H9 (cell line): Measurements from ENCODE around the gene EPB41. TPM values are rescaled to one million over a fixed set of nuclear protein-coding genes. Genes with fewer than 3 reads are reported as not detected.

ENCODE experiments used
- DNase-seq: peaks from one replicate; pipeline ENCODE4 v3.0.0-alpha.2; 2017
- H2AFZ ChIP-seq: one replicate; pipeline ENCODE4 v1.6.1; 2013; ENCODE audit warnings: mild to moderate bottlenecking, low read length, control low read depth, moderate library complexity
- H2AK5ac ChIP-seq: 2 replicates; pipeline ENCODE4 v1.6.1; 2013; ENCODE audit warnings: low read length, control low read depth, mixed read lengths; ENCODE audit not compliant: insufficient read length
- H2BK120ac ChIP-seq: one replicate; pipeline ENCODE4 v1.6.1; 2013; ENCODE audit warnings: low read depth, mild to moderate bottlenecking, low read length, control low read depth, inconsistent platforms; ENCODE audit not compliant: poor library complexity, severe bottlenecking
- H2BK12ac ChIP-seq: 2 replicates; pipeline ENCODE4 v1.6.1; 2013; ENCODE audit warnings: low read length, control low read depth, mixed read lengths, low read depth; ENCODE audit not compliant: insufficient read length
- H2BK15ac ChIP-seq: 2 replicates; pipeline ENCODE4 v1.6.1; 2013; ENCODE audit warnings: low read depth, low read length, control low read depth
- H2BK20ac ChIP-seq: one replicate; pipeline ENCODE4 v1.6.1; 2013; ENCODE audit warnings: low read depth, mild to moderate bottlenecking, low read length, control low read depth, inconsistent platforms; ENCODE audit not compliant: poor library complexity, severe bottlenecking
- H2BK5ac ChIP-seq: 2 replicates; pipeline ENCODE4 v1.6.1; 2013; ENCODE audit warnings: low read length, control low read depth, mixed read lengths; ENCODE audit not compliant: insufficient read length
- H3K14ac ChIP-seq: 2 replicates; pipeline ENCODE4 v1.6.1; 2013; ENCODE audit warnings: low read length, control low read depth; ENCODE audit not compliant: insufficient read depth
- H3K18ac ChIP-seq: 2 replicates; pipeline ENCODE4 v1.6.1; 2013; ENCODE audit warnings: low read depth, mild to moderate bottlenecking, mixed read lengths, low read length, control low read depth; ENCODE audit not compliant: insufficient read length
- H3K23ac ChIP-seq: 2 replicates; pipeline ENCODE4 v1.6.1; 2013; ENCODE audit warnings: low read length, control low read depth, mixed read lengths, low read depth; ENCODE audit not compliant: insufficient read length
- H3K23me2 ChIP-seq: 2 replicates; pipeline ENCODE4 v1.6.1; 2013; ENCODE audit warnings: low read depth, mild to moderate bottlenecking, mixed read lengths, low read length, control low read depth; ENCODE audit not compliant: insufficient read length, poor library complexity, severe bottlenecking
- H3K27ac ChIP-seq: 2 replicates; pipeline ENCODE4 v1.5.1; 2013; ENCODE audit warnings: low read length, control low read depth, mixed read lengths, low read depth; ENCODE audit not compliant: insufficient read length
- H3K27me3 ChIP-seq: 2 replicates; pipeline ENCODE4 v1.6.1; 2013; ENCODE audit warnings: low read length, control low read depth, inconsistent platforms; ENCODE audit not compliant: insufficient read depth
- H3K4ac ChIP-seq: 2 replicates; pipeline ENCODE4 v1.6.1; 2013; ENCODE audit warnings: low read depth, mild to moderate bottlenecking, control low read depth, inconsistent platforms, low read length, moderate library complexity
- H3K4me1 ChIP-seq: 2 replicates; pipeline ENCODE4 v1.6.1; 2013; ENCODE audit warnings: low read length, control low read depth, inconsistent platforms; ENCODE audit not compliant: insufficient read depth
- H3K4me2 ChIP-seq: 2 replicates; pipeline ENCODE4 v1.6.1; 2013; ENCODE audit warnings: low read length, control low read depth, mixed read lengths; ENCODE audit not compliant: insufficient read length, insufficient read depth
- H3K56ac ChIP-seq: 2 replicates; pipeline ENCODE4 v1.6.1; 2013; ENCODE audit warnings: low read depth, mild to moderate bottlenecking, mixed read lengths, low read length, control low read depth; ENCODE audit not compliant: insufficient read length
- H3K79me1 ChIP-seq: 2 replicates; pipeline ENCODE4 v1.6.1; 2013; ENCODE audit warnings: low read depth, mild to moderate bottlenecking, moderate library complexity, low read length, control low read depth, inconsistent platforms; ENCODE audit not compliant: insufficient read depth, poor library complexity, severe bottlenecking
- H3K79me2 ChIP-seq: 2 replicates; pipeline ENCODE4 v1.6.1; 2013; ENCODE audit warnings: low read length, control low read depth, inconsistent platforms; ENCODE audit not compliant: insufficient read depth
- H3K9ac ChIP-seq: 2 replicates; pipeline ENCODE4 v1.6.1; 2013; ENCODE audit warnings: low read length, control low read depth, mixed read lengths; ENCODE audit not compliant: insufficient read length; ENCODE audit errors: extremely low read depth
- H3K9me3 ChIP-seq: one replicate; pipeline ENCODE4 v1.6.1; 2013; ENCODE audit warnings: low read depth, low read length, inconsistent platforms; ENCODE audit not compliant: control insufficient read depth
- H3T11ph ChIP-seq: one replicate; pipeline ENCODE4 v1.6.1; 2013; ENCODE audit warnings: mild to moderate bottlenecking, low read length, control low read depth, inconsistent platforms
- H4K20me1 ChIP-seq: one replicate; pipeline ENCODE4 v1.6.1; 2013; ENCODE audit not compliant: control insufficient read depth, insufficient read length, insufficient read depth
- H4K5ac ChIP-seq: 2 replicates; pipeline ENCODE4 v1.6.1; 2013; ENCODE audit warnings: low read depth, mild to moderate bottlenecking, mixed read lengths, low read length, control low read depth; ENCODE audit not compliant: insufficient read length
- H4K8ac ChIP-seq: replicated peaks from 2 replicates; pipeline ENCODE4 v1.6.1; 2013; ENCODE audit warnings: low read length, control low read depth, mixed read lengths, low read depth; ENCODE audit not compliant: insufficient read length
- H4K91ac ChIP-seq: 2 replicates; pipeline ENCODE4 v1.6.1; 2013; ENCODE audit warnings: low read depth, mild to moderate bottlenecking, moderate library complexity, mixed read lengths, low read length, control low read depth; ENCODE audit not compliant: insufficient read length
- H3K27ac Mint-ChIP-seq, 3 experiments: 2 replicates in 2 of 3; 3 replicates in 1 of 3; pipeline ENCODE4 v1.8.0; 2020 to 2021; ENCODE audit warnings: mixed read lengths in 3 of 3, mild to moderate bottlenecking in 1 of 3, moderate library complexity in 1 of 3
- H3K27me3 Mint-ChIP-seq: 2 replicates; pipeline ENCODE4 v1.8.0; 2021; ENCODE audit warnings: low read depth, mild to moderate bottlenecking, moderate library complexity, mixed read lengths
- H3K36me3 Mint-ChIP-seq, 3 experiments: 2 replicates in 2 of 3; 3 replicates in 1 of 3; pipeline ENCODE4 v1.8.0; 2020 to 2021; ENCODE audit warnings: low read depth in 3 of 3, mixed read lengths in 3 of 3; ENCODE audit not compliant: insufficient read depth in 1 of 3
- H3K4me1 Mint-ChIP-seq, 2 experiments: 2 replicates each; pipeline ENCODE4 v1.8.0; 2020; ENCODE audit warnings: mixed read lengths in 2 of 2
- H3K4me3 Mint-ChIP-seq, 2 experiments: 2 replicates in 1 of 2; 3 replicates in 1 of 2; pipeline ENCODE4 v1.8.0; 2020 to 2021; ENCODE audit warnings: mild to moderate bottlenecking in 2 of 2, mixed read lengths in 2 of 2, moderate library complexity in 1 of 2
- H3K9me3 Mint-ChIP-seq, 2 experiments: 2 replicates in 1 of 2; 3 replicates in 1 of 2; pipeline ENCODE4 v1.8.0; 2020; ENCODE audit warnings: mild to moderate bottlenecking in 2 of 2, mixed read lengths in 2 of 2, moderate library complexity in 1 of 2
- CTCF ChIP-seq: fragments of 200-600 bp; sonication (generic); conservative IDR thresholded peaks from 3 replicates; pipeline ENCODE4 v1.8.0; 2021; ENCODE audit warnings: antibody characterized with exemption, mild to moderate bottlenecking
- WGBS: extraction: QIAGEN DNeasy Blood & Tissue Kit; methylation state at CpG from one replicate; pipeline ENCODE4 v1.1.7; 2013; ENCODE audit warnings: missing lambda C conversion rate, low lambda C conversion rate, mixed read lengths; ENCODE audit not compliant: insufficient read length; ENCODE audit errors: extremely low coverage; 5-methylcytosine and 5-hydroxymethylcytosine counted together
- total RNA-seq: library from RNA; stranded (reverse); gene quantifications from 2 replicates; pipeline ENCODE4 v1.2.1, GENCODE V29; 2021

Gene EPB41
- total RNA-seq, 1 experiment from 2014 or later = 75.4 TPM

DNA sequence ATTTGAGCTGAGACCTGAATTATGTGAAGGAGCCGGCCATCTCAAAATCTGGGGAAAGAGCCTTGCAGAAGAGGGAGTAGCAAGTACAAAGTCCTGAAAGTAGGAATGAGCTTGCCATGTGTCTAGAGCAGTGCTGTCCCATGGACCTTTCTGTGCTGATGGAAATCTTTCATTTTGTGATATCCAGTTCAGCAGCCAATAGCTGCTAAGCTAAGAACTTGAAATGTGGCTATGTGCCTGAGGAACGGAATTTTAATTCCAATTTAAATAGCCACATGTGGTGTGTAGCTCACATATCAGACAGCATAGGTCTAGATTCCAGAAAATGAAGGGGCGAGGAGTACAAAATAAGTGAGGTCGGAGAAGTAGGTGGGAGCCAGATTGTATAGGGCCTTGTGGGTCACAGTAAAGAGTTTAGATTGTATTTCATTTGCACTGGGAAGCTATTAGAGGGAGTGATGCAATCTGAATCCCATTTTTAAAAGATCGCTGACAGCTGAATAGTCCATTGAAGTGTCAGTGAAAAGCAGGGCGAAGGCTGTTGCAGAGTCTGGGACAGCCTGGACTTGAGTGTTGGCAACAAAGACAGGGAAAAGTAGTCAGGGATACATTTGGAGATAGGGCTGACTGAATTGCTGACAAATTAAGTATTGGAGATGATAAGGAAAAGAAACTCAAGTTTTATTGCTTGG, 129.1 kb downstream of the EPB41 start:
- Histone ChIP-seq H3K23me2 (no peaks in the 10 kb centered on the region), H3K18ac (no peak overlapping the region), H3K4me1 (no peaks in the 10 kb centered on the region), H3K27ac (no peak overlapping the region), H2BK15ac (no peak overlapping the region), H2AK5ac (no peak overlapping the region), H2BK5ac (no peak overlapping the region), H3K9ac (no peak overlapping the region), H3K9me3 (no peaks in the 10 kb centered on the region), H2AFZ (no peak overlapping the region), H4K8ac (no peak overlapping the region), H2BK20ac (no peak overlapping the region), H4K5ac (no peak overlapping the region), H4K91ac (no peak overlapping the region), H2BK120ac (no peak overlapping the region), H3K4ac (no peak overlapping the region), H3K56ac (no peak overlapping the region), H3K79me2 (no peaks in the 10 kb centered on the region), H3T11ph (no peak overlapping the region), H3K27me3 (no peaks in the 10 kb centered on the region), H3K14ac (no peak overlapping the region), H3K79me1 (no peaks in the 10 kb centered on the region), H4K20me1 (no peaks in the 10 kb centered on the region), H3K4me2 (no peak overlapping the region), H3K23ac (no peak overlapping the region), H2BK12ac (no peak overlapping the region)
- DNase-seq = no peak
- H3K27ac Mint-ChIP-seq = no peak overlapping the region; a peak in 1 of 7 replicates
- H3K4me3 Mint-ChIP-seq = no peak overlapping the region
- H3K4me1 Mint-ChIP-seq = no peaks in the 10 kb centered on the region
- no peaks in the 10 kb centered on the region for H3K27me3 Mint-ChIP-seq
- no peak for TF ChIP-seq CTCF
- peaks cover 1 to 6% of the 10 kb centered on the region in 2 experiments; a peak in 3 of 5 replicates for H3K9me3 Mint-ChIP-seq
- peaks cover 7 to 21% (median 14%) of the 10 kb centered on the region in 3 experiments; a peak in 6 of 7 replicates for H3K36me3 Mint-ChIP-seq
- WGBS = no CpG with 5 or more reads among the region's 6 CpGs
